Fibroblast of villous mesenchyme (primary cell): ENCODE measurements around the gene ENTR1. TPM values are rescaled to one million over a fixed set of nuclear protein-coding genes. Genes with fewer than 3 reads are reported as not detected.
A peak's percentile ranks its signal among the peaks of the same experiment; 100 is the strongest.

Experiments used
- DNase-seq: peaks from one replicate; pipeline ENCODE4 v3.0.0-alpha.2; 2010; ENCODE audit warnings: low read depth
- H3K4me3 ChIP-seq: 2 replicates; pipeline ENCODE4 v1.5.1; 2011; ENCODE audit warnings: low read depth, mild to moderate bottlenecking, low read length
- total RNA-seq: library from RNA; depleted of rRNA; stranded (reverse); fragments of >200 nt; gene quantifications from 2 replicates; pipeline ENCODE4 v1.2.3, GENCODE V29; 2012
- TF ChIP-seq, protein P1 (sequence below): IDR thresholded peaks from 2 replicates; pipeline ENCODE4 v1.5.1; 2012; ENCODE audit warnings: low read depth, mild to moderate bottlenecking, low read length; ENCODE audit not compliant: insufficient read depth

The ENTR1 gene
- total RNA-seq, 1 donor = 34.5 TPM

DNA sequence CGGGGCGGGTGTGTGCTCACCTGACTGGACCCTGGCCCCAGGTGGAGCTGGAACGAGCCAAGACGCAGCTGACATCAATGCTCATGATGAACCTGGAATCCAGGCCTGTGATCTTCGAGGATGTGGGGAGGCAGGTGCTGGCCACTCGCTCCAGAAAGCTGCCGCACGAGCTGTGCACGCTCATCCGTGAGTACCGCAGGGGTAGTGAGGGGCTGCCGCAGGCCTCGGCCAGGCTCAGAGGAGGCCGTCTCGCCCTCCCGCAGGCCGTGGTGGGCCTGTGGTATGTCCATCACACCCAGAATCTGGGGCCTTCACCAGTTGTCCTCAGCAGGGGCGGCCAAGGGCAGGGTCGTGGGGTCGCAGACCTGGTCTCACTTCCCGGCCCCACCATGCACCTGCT lies 11.4 kb upstream of the ENTR1 start:
- no peak for DNase-seq
- no peak overlapping the region for H3K4me3 ChIP-seq
- TF ChIP-seq, protein P1, sequence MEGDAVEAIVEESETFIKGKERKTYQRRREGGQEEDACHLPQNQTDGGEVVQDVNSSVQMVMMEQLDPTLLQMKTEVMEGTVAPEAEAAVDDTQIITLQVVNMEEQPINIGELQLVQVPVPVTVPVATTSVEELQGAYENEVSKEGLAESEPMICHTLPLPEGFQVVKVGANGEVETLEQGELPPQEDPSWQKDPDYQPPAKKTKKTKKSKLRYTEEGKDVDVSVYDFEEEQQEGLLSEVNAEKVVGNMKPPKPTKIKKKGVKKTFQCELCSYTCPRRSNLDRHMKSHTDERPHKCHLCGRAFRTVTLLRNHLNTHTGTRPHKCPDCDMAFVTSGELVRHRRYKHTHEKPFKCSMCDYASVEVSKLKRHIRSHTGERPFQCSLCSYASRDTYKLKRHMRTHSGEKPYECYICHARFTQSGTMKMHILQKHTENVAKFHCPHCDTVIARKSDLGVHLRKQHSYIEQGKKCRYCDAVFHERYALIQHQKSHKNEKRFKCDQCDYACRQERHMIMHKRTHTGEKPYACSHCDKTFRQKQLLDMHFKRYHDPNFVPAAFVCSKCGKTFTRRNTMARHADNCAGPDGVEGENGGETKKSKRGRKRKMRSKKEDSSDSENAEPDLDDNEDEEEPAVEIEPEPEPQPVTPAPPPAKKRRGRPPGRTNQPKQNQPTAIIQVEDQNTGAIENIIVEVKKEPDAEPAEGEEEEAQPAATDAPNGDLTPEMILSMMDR = no peak

DNA sequence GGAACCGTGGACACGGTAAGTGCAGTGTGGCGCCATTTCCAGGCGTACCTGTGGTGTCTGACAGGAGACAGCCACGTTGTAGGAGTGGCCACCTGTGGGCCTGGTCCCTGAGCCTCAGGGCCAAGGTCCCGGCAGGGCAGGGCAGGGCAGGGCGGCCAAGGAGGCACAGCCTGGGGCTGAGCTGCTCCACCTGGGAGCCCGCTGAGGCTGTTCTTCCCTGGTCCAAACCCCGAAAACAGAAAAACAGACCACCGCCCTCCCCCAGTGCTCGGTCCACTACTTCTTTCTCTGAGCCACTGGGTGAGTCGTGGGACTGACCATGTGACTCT lies 8.6 kb upstream of the ENTR1 start:
- TF ChIP-seq, protein P1 = no peak
- no peak overlapping the region for H3K4me3 ChIP-seq
- no peak for DNase-seq

DNA sequence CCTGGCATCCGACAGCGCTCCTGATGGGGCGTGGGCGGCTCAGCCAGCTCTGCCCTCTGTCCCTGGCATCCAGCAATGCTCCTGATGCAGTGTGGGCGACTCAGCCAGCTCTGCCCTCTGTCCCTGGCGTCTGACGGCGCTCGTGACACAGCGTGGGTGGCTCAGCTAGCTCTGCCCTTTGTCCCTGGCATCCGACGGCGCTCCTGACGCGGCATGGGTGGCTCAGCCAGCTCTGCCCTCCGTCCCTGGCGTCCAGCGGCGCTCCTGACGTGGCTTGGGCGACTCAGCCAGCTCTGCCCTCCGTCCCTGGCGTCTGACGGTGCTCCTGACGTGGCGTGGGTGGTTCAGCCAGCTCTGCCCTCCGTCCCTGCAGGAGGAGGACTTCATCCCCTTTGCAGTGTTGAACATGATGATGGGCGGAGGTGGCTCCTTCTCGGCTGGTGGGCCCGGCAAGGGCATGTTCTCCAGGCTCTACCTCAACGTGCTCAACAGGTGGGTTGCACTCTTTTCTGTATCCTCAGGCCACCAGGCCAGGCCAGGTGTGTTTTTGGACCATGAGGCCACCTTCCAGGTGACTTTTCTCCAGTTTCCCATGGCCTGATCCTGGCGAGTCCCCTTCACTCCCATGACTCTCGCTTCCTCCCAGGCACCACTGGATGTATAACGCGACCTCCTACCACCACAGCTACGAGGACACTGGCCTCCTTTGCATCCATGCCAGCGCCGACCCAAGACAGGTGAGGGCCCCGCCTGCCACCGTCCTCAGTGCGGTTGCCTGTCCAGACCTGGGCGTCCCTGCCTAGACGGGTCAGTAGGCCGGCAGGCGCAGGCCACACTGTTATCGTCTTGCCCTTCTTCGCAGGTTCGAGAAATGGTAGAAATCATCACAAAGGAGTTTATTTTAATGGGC lies 8.0 kb upstream of the ENTR1 start:
- TF ChIP-seq, protein P1 = no peak
- no peak for DNase-seq
- no peak overlapping the region for H3K4me3 ChIP-seq

DNA sequence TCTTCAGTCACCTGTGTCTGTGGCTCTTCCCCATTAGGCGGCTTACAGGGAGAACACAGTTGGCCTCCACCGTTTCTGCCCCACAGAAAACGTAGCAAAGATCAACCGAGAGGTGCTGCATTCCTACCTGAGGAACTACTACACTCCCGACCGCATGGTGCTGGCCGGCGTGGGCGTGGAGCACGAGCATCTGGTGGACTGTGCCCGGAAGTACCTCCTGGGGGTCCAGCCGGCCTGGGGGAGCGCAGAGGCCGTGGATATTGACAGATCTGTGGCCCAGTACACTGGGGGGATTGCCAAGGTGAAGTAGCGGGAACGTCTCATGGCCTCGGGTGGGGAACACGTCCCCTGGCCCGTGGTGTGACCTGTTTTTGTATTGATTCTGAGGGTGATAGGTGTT lies 6.5 kb upstream of the ENTR1 start:
- TF ChIP-seq, protein P1 = no peak
- no peak for DNase-seq
- H3K4me3 ChIP-seq = no peak overlapping the region

DNA sequence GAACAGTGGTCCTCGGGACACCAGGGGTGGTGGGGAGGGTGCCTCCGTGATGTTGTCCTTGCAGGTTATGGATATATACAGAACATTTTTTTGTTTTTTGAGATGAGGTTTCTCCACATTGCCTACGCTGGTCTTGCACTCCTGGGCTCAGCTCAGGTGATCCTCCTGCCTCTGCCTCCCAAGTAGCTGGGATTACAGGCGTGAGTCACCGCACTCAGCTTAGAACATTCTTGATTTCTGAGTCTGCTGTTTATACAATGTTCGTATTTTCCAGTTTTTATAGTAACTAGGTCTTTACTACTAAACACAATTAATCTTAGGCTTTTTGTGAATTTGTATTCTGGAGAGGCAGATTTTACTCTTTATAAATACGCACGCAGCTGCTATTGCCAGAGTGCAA lies 6.0 kb upstream of the ENTR1 start:
- no peak for DNase-seq
- no peak overlapping the region for H3K4me3 ChIP-seq
- TF ChIP-seq, protein P1 = no peak

DNA sequence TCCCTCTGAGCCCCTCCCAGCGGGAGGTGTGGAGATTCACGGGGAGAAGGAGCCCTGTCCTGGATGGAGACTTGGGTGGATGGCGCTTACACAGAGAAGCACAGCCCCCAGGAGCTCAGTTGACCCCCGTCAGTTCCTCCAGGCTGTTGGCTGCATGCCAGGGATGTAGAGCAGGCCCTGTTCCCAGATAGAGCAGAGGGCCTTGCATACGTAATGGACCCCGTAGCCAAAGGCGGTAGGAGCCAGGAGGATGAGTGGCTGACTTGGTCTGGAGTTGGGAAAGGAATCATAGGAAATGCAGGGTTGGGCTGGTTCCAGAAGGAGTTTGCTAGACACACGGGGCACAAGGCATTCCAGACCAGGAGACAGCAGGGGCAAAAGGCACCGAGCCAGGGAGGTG lies 2.5 kb upstream of the ENTR1 start:
- TF ChIP-seq, protein P1 = no peak
- DNase-seq = no peak
- no peak overlapping the region for H3K4me3 ChIP-seq

DNA sequence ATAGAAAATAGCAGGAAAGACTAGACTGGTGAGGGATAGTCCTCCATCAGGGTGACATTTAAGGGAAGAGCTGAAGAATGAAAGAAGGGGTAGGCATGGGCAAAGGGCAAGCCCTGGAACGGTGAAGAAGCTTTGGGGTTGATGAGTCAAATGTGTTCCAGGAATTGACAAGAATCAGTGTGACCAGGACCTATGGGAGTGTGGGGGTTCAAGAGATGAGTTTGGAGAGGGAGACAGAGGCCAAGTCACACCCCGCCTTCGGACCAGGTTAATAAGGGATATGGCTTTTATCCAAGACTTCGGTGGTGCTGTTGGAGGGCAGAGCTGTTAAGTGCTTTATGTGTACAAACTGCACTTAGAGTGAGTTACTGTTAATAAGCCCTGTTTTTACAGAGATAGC lies 964 bp upstream of the ENTR1 start:
- TF ChIP-seq, protein P1 = no peak
- H3K4me3 ChIP-seq = peak overlapping the region; percentile 98
- no peak for DNase-seq
